HG03378 (cell line): ENCODE measurements around the gene CSH1.
"Not testable (repeated sequence)": the region's sequence is repeated elsewhere in the genome, so short reads cannot be mapped to it uniquely, and the experiment has no call there.

Experiments
- ATAC-seq: cut with Tn5 transposase; IDR thresholded peaks from one replicate; pipeline ENCODE4 v1.9.1; 2021; ENCODE audit warnings: mild to moderate bottlenecking, moderate library complexity; ENCODE audit not compliant: unreplicated experiment

CSH1 gene

GRCh38 chr17:63907161-63907778, 10.9 kb upstream of the CSH1 start:
- not testable (repeated sequence) for ATAC-seq

- ATAC-seq, result not testable (repeated sequence)
Observed at GRCh38 chr17:63904796-63905195, 8.4 kb upstream of the CSH1 start.

GRCh38 chr17:63903787-63904201, 7.4 kb upstream of the CSH1 start:
- ATAC-seq, result not testable (repeated sequence)

- ATAC-seq, result not testable (repeated sequence)
Observed at GRCh38 chr17:63901971-63902370, 5.6 kb upstream of the CSH1 start.

GRCh38 chr17:63898899-63899798, 2.8 kb upstream of the CSH1 start:
- not testable (repeated sequence) for ATAC-seq

- not testable (repeated sequence) for ATAC-seq
Observed at GRCh38 chr17:63894821-63895220, 1.6 kb downstream of the CSH1 start.

GRCh38 chr17:63894021-63894420, 2.4 kb downstream of the CSH1 start:
- ATAC-seq, result not testable (repeated sequence)

- not testable (repeated sequence) for ATAC-seq
Observed at GRCh38 chr17:63892316-63893037, 3.9 kb downstream of the CSH1 start.

- not testable (repeated sequence) for ATAC-seq
Observed at GRCh38 chr17:63889026-63889848, 7.1 kb downstream of the CSH1 start.

GRCh38 chr17:63885119-63885518, 11.3 kb downstream of the CSH1 start:
- ATAC-seq, result not testable (repeated sequence)

- not testable (repeated sequence) for ATAC-seq
Observed at GRCh38 chr17:63882626-63883126, 13.7 kb downstream of the CSH1 start.

- ATAC-seq, result no peak
Observed at GRCh38 chr17:63881935-63882601, 14.3 kb downstream of the CSH1 start, which contains the start of gene GH2. TSS of gene GH2 (minus strand) at chr17:63881944. CDS start at chr17:63881801, 143 bp downstream.

GRCh38 chr17:63881337-63881736, 15.0 kb downstream of the CSH1 start:
- not testable (repeated sequence) for ATAC-seq

- ATAC-seq, result no peak
Observed at GRCh38 chr17:63880706-63881105, 15.7 kb downstream of the CSH1 start.

- not testable (repeated sequence) for ATAC-seq
Observed at GRCh38 chr17:63878413-63878812, 18.0 kb downstream of the CSH1 start.

GRCh38 chr17:63874693-63875092, 21.7 kb downstream of the CSH1 start:
- ATAC-seq, result not testable (repeated sequence)

- ATAC-seq, result not testable (repeated sequence)
Observed at GRCh38 chr17:63874061-63874626, 22.2 kb downstream of the CSH1 start.

- not testable (repeated sequence) for ATAC-seq
Observed at GRCh38 chr17:63873577-63873976, 22.8 kb downstream of the CSH1 start, which contains the start of gene CSH2. TSS of gene CSH2 (minus strand) at chr17:63873677. CDS start at chr17:63873614, 63 bp downstream.
